ENCODE data around the gene EFCAB13. TPM values are rescaled to one million over a fixed set of nuclear protein-coding genes. Genes with fewer than 3 reads are reported as not detected.

EFCAB13 gene
- total RNA-seq, 1 experiment from 2014 or later: 1.6 TPM

DNA sequence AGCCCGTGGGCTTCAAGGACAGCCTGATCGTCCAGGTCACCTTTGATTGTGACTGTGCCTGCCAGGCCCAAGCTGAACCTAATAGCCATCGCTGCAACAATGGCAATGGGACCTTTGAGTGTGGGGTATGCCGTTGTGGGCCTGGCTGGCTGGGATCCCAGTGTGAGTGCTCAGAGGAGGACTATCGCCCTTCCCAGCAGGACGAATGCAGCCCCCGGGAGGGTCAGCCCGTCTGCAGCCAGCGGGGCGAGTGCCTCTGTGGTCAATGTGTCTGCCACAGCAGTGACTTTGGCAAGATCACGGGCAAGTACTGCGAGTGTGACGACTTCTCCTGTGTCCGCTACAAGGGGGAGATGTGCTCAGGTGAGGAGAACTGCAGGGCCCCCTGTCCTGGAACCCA is 31.5 kb upstream of the EFCAB13 start:
- Histone ChIP-seq H2BK120ac (ENCODE audit: low read depth, low read length, poor library complexity, severe bottlenecking) (no peak overlapping the region), H3K27ac (ENCODE audit: insufficient read length, low read depth, low read length) (no peak overlapping the region), H3K79me2 (ENCODE audit: insufficient read depth, low read length) (no peaks in the 10 kb centered on the region), H3K18ac (ENCODE audit: insufficient read length, low read depth, low read length) (no peak overlapping the region), H3K9me3 (ENCODE audit: control insufficient read depth, low read depth, low read length) (no peaks in the 10 kb centered on the region), H2BK15ac (ENCODE audit: low read depth, low read length) (no peak overlapping the region), H4K8ac (replicated peaks; ENCODE audit: insufficient read length, low read depth, low read length) (no peak overlapping the region), H2AK5ac (ENCODE audit: insufficient read length, low read length) (no peak overlapping the region), H3K14ac (ENCODE audit: insufficient read depth, low read length) (no peak overlapping the region; the same call in 1 of the 2 replicates), H2BK20ac (ENCODE audit: low read depth, low read length, poor library complexity, severe bottlenecking) (no peak overlapping the region), H3K79me1 (ENCODE audit: insufficient read depth, low read depth, low read length, poor library complexity, severe bottlenecking) (no peaks in the 10 kb centered on the region), H3K23me2 (ENCODE audit: insufficient read length, low read depth, low read length, poor library complexity, severe bottlenecking) (no peaks in the 10 kb centered on the region), H3K4ac (ENCODE audit: low read depth, low read length) (no peak overlapping the region), H3K56ac (ENCODE audit: insufficient read length, low read depth, low read length) (no peak overlapping the region), H4K20me1 (ENCODE audit: control insufficient read depth, insufficient read depth, insufficient read length) (no peaks in the 10 kb centered on the region), H3K9ac (ENCODE audit: extremely low read depth, insufficient read length, low read length) (no peak overlapping the region), H4K91ac (ENCODE audit: insufficient read length, low read depth, low read length) (no peak overlapping the region), H2AFZ (ENCODE audit: low read length) (no peak overlapping the region), H4K5ac (ENCODE audit: insufficient read length, low read depth, low read length) (no peak overlapping the region), H2BK12ac (ENCODE audit: insufficient read length, low read depth, low read length) (no peak overlapping the region), H2BK5ac (ENCODE audit: insufficient read length, low read length) (no peak overlapping the region), H3K4me1 (ENCODE audit: insufficient read depth, low read length) (no peaks in the 10 kb centered on the region), H3K27me3 (ENCODE audit: insufficient read depth, low read length) (no peaks in the 10 kb centered on the region), H3T11ph (ENCODE audit: low read length) (no peak overlapping the region), H3K23ac (ENCODE audit: insufficient read length, low read depth, low read length) (no peak overlapping the region), H3K4me2 (ENCODE audit: insufficient read depth, insufficient read length, low read length) (no peak overlapping the region)
- H3K36me3 Mint-ChIP-seq (ENCODE audit: insufficient read depth in 1 of 3, low read depth in 3 of 3): no peaks in the 10 kb centered on the region; a peak in 1 of 7 replicates
- no peak overlapping the region for H3K4me3 Mint-ChIP-seq
- H3K27me3 Mint-ChIP-seq (ENCODE audit: low read depth): peaks cover 6% of the 10 kb centered on the region; the same call in 1 of the 2 replicates
- no peak overlapping the region for H3K27ac Mint-ChIP-seq
- peaks cover 15 to 21% of the 10 kb centered on the region in 2 experiments for H3K4me1 Mint-ChIP-seq
- no peak for DNase-seq
- no peaks in the 10 kb centered on the region for H3K9me3 Mint-ChIP-seq
- TF ChIP-seq, protein P1, sequence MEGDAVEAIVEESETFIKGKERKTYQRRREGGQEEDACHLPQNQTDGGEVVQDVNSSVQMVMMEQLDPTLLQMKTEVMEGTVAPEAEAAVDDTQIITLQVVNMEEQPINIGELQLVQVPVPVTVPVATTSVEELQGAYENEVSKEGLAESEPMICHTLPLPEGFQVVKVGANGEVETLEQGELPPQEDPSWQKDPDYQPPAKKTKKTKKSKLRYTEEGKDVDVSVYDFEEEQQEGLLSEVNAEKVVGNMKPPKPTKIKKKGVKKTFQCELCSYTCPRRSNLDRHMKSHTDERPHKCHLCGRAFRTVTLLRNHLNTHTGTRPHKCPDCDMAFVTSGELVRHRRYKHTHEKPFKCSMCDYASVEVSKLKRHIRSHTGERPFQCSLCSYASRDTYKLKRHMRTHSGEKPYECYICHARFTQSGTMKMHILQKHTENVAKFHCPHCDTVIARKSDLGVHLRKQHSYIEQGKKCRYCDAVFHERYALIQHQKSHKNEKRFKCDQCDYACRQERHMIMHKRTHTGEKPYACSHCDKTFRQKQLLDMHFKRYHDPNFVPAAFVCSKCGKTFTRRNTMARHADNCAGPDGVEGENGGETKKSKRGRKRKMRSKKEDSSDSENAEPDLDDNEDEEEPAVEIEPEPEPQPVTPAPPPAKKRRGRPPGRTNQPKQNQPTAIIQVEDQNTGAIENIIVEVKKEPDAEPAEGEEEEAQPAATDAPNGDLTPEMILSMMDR (conservative IDR thresholded peaks at IDR 0.05): no peak
- no CpG with 5 or more reads among the region's 14 CpGs for WGBS (ENCODE audit: extremely low coverage, insufficient read length, low lambda C conversion rate)

Data from H9 (cell line).